Cardiac fibroblast (primary cell): Measurements from ENCODE around the gene LY6G5C.
A peak's percentile ranks its signal among the peaks of the same experiment; 100 is the strongest.

ENCODE experiments used
- DNase-seq, 2 donors: peaks; one replicate each; pipeline versions ENCODE4 v3.0.0 to v3.0.0-alpha.2; 2010; ENCODE audit warnings: low read depth in 2 of 2
- H3K4me3 ChIP-seq, 2 donors: replicated peaks in 1 of 2; 1 replicate in 1 of 2; 2 replicates in 1 of 2; pipeline ENCODE4 v1.5.1; 2011; ENCODE audit warnings: low read depth in 2 of 2, low read length in 2 of 2, mild to moderate bottlenecking in 2 of 2, moderate library complexity in 1 of 2
- CTCF ChIP-seq: IDR thresholded peaks from one replicate; pipeline ENCODE4 v1.5.1; 2011; ENCODE audit warnings: low read depth, mild to moderate bottlenecking, low read length, inconsistent platforms

The LY6G5C gene

DNA sequence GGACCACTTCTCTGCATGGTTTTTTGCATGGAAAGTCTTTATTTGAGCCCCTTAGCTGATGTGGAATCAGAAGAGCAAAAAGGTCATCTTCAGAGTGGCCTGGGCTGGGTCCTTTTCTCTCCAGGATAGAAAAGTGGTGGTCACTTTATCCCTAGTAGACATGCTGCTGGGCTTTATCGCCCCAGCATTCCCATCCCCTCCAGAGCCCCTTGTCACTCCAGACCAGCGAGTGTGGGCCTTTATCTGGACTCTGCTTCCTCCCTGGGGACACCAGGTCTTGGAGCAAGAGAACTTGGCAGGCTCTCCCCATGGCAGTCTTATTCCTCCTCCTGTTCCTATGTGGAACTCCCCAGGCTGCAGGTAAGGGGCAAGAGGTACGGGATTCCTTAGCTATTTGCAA, 25.7 kb upstream of the LY6G5C start, which contains the start of gene LY6G6F:
Gene LY6G6F (plus strand): TSS at position 268 of the 400 bp plus-strand sequence. CDS start 41 bp downstream, at position 309.
- no peak within 1 kb of the TSS for H3K4me3 ChIP-seq
- DNase-seq: peak in 1 of 2 donors; percentile 69
- no peak for TF ChIP-seq CTCF

GRCh38 chr6:31705931-31706330, 25.1 kb upstream of the LY6G5C start:
- H3K4me3 ChIP-seq: no peak overlapping the region
- DNase-seq: no peak
- no peak for TF ChIP-seq CTCF

GRCh38 chr6:31702819-31703716, 22.2 kb upstream of the LY6G5C start, which contains the start of gene ABHD16A:
ABHD16A (minus strand) TSS chr6:31703324; CDS start chr6:31703281, 43 bp downstream.
- DNase-seq: peak; percentile 99
- peak within 1 kb of the TSS; percentile 86 to 93 for H3K4me3 ChIP-seq
- no peak for TF ChIP-seq CTCF

GRCh38 chr6:31702405-31702818, 21.5 kb upstream of the LY6G5C start:
- peak overlapping the region; percentile 86 to 93 for H3K4me3 ChIP-seq
- no peak for TF ChIP-seq CTCF
- peak in 1 of 2 donors; percentile 24 for DNase-seq

DNA sequence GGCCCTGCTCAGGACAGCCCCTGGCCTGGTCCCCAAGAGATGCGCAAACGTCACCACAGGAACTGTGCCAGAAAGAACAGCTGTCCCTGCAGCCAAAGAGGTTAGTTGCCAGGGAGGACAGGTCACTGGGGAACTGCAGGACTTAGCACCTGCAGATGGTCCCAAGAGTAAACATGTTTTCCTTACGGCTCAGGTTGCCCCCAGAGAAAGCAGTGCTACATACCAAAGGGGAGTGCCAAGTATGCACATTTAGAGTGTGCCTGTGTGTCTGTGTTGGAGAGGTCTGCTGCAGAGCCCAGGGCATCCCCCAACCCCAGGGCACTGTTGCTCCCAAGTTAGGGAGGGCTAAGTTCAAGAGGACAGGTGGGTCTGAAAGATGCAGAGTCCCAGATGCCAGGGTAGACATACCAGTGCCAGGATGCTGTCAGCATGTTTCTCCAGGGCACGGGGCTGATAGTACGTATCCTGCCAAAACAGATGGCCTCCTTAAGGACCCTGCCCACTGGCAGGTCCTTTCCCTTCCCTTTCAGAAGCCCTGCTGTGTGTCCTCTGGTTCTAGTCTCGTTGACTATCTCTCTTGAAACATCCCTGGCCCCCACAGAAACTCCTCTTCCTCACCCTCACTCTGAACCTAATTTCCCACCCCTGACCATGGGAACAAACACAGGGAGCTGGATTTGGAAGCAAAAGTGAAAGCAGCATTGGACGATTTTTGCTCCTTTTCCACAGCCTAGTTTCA, 21.0 kb upstream of the LY6G5C start:
- no peak for TF ChIP-seq CTCF
- peak overlapping the region; percentile 86 to 93 for H3K4me3 ChIP-seq
- DNase-seq: peak in 1 of 2 donors; percentile 33

DNA sequence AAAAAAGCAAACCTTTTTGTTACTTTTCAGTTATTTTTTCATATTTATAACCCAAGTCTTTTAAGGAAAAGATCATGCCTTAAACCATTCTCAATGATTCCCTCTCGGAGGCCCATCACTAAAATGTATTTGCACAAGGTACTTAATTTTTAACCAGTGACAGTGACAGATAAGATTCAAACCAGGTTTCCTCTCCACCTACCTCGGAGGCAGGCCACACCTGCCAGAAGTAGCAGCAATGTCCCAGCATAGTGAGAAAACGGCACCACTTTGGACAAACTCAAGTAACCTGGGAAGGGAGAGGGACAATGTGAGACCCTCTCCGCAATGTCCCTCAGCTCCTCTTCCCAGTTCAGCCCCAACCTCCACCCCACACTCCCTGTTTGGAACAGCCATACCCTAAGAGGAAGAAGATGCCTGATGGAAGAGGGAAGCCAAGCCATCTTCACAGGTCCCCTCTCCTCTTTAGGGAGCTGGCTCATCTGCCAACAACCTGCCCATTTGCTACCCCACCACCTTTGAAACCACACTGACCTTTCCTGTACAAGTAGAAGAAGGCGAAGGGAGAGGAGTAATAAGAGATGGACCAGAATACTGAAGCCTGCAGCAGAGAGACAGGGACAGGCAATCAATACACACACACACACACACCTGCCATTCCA, 20.0 kb upstream of the LY6G5C start:
- H3K4me3 ChIP-seq: no peak overlapping the region
- TF ChIP-seq CTCF: no peak
- no peak for DNase-seq
